Keratinocyte (primary cell): ENCODE results near the gene SULT1B1.

Experiments
- EZH2 ChIP-seq: IDR thresholded peaks from one replicate; pipeline ENCODE4 v1.6.1; 2012; ENCODE audit warnings: inconsistent platforms, mild to moderate bottlenecking, low read length, moderate library complexity
- TF ChIP-seq, protein P1 (sequence below), 3 experiments: IDR thresholded peaks in 1 of 3; conservative IDR thresholded peaks in 1 of 3; optimal IDR thresholded peaks in 1 of 3; 2 replicates in 2 of 3; 3 replicates in 1 of 3; pipeline versions ENCODE3 to v1.5.1; 2011; ENCODE audit warnings: low read length in 3 of 3, mild to moderate bottlenecking in 3 of 3, moderate library complexity in 2 of 3, control low read depth in 1 of 3, inconsistent platforms in 1 of 3; ENCODE audit not compliant: insufficient read depth in 2 of 3; ENCODE audit errors: extremely low read depth in 1 of 3

DNA sequence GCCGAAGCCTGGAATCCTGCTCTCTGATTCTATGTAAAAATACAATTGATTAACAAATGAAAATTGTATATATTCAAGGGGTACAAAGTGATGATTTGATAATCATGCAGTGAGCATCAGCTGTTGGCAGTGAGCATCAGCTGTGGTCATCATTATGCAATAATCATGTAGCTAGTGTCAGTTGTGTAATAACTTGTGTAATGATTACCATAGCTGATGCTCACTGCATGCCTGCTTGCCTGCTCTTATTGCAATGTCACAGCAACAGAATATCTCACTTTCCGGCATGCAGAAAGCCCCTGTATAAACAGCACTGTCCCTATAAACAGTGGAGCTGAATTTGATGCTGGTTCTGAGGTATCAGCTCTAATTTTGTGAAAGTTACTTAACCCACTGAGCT is 46.8 kb downstream of the SULT1B1 start:
- TF ChIP-seq, protein P1, sequence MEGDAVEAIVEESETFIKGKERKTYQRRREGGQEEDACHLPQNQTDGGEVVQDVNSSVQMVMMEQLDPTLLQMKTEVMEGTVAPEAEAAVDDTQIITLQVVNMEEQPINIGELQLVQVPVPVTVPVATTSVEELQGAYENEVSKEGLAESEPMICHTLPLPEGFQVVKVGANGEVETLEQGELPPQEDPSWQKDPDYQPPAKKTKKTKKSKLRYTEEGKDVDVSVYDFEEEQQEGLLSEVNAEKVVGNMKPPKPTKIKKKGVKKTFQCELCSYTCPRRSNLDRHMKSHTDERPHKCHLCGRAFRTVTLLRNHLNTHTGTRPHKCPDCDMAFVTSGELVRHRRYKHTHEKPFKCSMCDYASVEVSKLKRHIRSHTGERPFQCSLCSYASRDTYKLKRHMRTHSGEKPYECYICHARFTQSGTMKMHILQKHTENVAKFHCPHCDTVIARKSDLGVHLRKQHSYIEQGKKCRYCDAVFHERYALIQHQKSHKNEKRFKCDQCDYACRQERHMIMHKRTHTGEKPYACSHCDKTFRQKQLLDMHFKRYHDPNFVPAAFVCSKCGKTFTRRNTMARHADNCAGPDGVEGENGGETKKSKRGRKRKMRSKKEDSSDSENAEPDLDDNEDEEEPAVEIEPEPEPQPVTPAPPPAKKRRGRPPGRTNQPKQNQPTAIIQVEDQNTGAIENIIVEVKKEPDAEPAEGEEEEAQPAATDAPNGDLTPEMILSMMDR (optimal IDR thresholded peaks at IDR 0.05 in 1 of 3, IDR thresholded peaks at IDR 0.05 in 1 of 3, conservative IDR thresholded peaks at IDR 0.05 in 1 of 3; ENCODE audit: extremely low read depth in 1 of 3, insufficient read depth in 2 of 3, low read length in 3 of 3): no peak
- no peak for TF ChIP-seq EZH2
